ENCODE data around the gene GNAO1.

DNA sequence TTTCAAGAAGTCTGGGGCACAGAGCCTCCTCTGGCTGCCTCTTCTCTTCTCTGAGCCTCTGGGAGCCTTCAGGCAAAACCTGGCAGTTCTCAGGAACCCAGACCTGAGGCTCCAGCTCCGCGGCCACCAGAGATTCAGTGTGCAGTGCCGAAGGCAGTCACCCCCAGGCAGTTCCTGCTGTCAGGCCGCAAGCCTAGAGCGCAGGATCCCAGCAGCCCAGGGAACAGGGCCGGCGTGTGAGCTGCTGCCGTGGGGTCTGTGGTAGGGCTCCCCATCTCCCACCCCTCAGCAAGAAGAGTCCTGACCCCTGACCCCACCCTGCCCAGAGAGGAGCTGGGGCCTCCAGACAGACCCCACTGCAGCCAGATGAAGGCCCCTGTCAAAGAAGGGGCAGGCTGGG lies 155.9 kb downstream of the GNAO1 start:
- no peak for TF ChIP-seq EP300 (IDR thresholded peaks at IDR 0.05)
- TF ChIP-seq POLR2A (IDR thresholded peaks at IDR 0.05): no peak
- TF ChIP-seq, protein P1, sequence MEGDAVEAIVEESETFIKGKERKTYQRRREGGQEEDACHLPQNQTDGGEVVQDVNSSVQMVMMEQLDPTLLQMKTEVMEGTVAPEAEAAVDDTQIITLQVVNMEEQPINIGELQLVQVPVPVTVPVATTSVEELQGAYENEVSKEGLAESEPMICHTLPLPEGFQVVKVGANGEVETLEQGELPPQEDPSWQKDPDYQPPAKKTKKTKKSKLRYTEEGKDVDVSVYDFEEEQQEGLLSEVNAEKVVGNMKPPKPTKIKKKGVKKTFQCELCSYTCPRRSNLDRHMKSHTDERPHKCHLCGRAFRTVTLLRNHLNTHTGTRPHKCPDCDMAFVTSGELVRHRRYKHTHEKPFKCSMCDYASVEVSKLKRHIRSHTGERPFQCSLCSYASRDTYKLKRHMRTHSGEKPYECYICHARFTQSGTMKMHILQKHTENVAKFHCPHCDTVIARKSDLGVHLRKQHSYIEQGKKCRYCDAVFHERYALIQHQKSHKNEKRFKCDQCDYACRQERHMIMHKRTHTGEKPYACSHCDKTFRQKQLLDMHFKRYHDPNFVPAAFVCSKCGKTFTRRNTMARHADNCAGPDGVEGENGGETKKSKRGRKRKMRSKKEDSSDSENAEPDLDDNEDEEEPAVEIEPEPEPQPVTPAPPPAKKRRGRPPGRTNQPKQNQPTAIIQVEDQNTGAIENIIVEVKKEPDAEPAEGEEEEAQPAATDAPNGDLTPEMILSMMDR (IDR thresholded peaks at IDR 0.05): no peak
